ENCODE data around the gene SH3BP4. TPM values are rescaled to one million over a fixed set of nuclear protein-coding genes. Genes with fewer than 3 reads are reported as not detected.

Gene SH3BP4
- total and polyA plus RNA-seq, 2 of the 13 experiments (the other 11 are each of a cell fraction or from before 2014, with no cell fraction given): 34.6 to 99.1 TPM

DNA sequence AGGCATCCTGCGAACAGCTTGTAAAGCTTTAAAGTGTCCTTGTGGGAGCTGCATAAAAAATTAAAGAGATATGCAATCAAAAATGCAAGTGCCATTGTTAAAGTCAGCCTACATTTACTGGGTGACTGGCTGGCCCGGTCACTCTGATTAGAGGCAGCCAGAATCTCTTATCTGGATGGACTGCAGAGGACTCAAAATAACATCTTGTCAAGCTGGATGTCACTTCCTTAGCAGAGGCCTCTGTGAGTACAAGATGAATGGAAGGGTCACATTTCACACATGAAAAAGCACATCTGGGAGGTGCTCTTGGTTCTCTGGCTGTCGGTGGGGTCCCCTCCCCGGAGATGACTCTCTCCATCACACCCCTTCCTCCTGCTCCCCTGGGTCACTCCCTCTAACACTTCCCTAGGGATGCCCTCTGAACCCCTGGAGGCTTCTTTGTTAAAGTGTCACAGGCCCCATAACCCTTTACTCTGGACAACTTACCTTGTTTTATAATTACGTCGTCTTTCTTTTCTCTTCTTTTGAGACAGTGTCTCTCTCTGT, 122.1 kb downstream of the SH3BP4 start:
- Histone ChIP-seq H3K4me3 (replicated peaks in 1 of 3; ENCODE audit: insufficient read depth in 1 of 3, low read depth in 2 of 3, low read length in 3 of 3) (no peak overlapping the region), H3K27ac (ENCODE audit: extremely low read length, insufficient read depth, low read length) (no peak overlapping the region), H3K27me3 (ENCODE audit: control insufficient read depth in 1 of 2, insufficient read depth in 2 of 2, low read length in 2 of 2) (peaks cover 5 to 44% of the 10 kb centered on the region in 2 experiments; a peak in 4 of 5 replicates), H3K9me3 (ENCODE audit: low read length) (no peaks in the 10 kb centered on the region), H2AFZ (ENCODE audit: low read length) (no peak overlapping the region), H3K79me2 (ENCODE audit: insufficient read depth, low read length) (no peaks in the 10 kb centered on the region), H3K4me2 (ENCODE audit: low read depth, low read length) (no peak overlapping the region), H3K36me3 (replicated peaks in 1 of 2; ENCODE audit: control insufficient read depth in 1 of 2, insufficient read depth in 2 of 2, low read length in 2 of 2) (no peaks in the 10 kb centered on the region), H3K9ac (ENCODE audit: insufficient read depth, low read depth, low read length) (no peak overlapping the region), H3K4me1 (ENCODE audit: insufficient read depth, low read length) (no peaks in the 10 kb centered on the region), H4K20me1 (ENCODE audit: insufficient read depth, low read length) (no peaks in the 10 kb centered on the region)
- POLR2A ChIA-PET: no interaction called here
- ATAC-seq (no peak), DNase-seq (ENCODE audit: low spot score) (no peak), FAIRE-seq (no peak)
- in situ Hi-C loops (cut with HindIII; ENCODE audit: extremely low pct_ligation_motif_present, low pct_unique_long_range_greater_than_20kb) (no loop called here), intact Hi-C loops (cut with micrococcal nuclease; ENCODE audit: unreplicated experiment) (no loop called here)
- no TSS peak for BruUV-seq (replicated peaks)
- 55% methylated on average over 6 of the region's 6 CpGs for WGBS (ENCODE audit: low lambda C conversion rate)
- TF ChIP-seq ZNF883 (CRISPR knock-in tag; IDR thresholded peaks at IDR 0.05; ENCODE audit: not compliant biosample characterization): no peak
- TF ChIP-seq ZNF616 (CRISPR knock-in tag; IDR thresholded peaks at IDR 0.05; ENCODE audit: low read depth): no peak
- TF ChIP-seq ZNF431 (CRISPR knock-in tag; IDR thresholded peaks at IDR 0.05; ENCODE audit: borderline replicate concordance, low read depth): no peak
- TF ChIP-seq ZNF234 (CRISPR knock-in tag; conservative IDR thresholded peaks at IDR 0.05): no peak
- TF ChIP-seq, protein P1, sequence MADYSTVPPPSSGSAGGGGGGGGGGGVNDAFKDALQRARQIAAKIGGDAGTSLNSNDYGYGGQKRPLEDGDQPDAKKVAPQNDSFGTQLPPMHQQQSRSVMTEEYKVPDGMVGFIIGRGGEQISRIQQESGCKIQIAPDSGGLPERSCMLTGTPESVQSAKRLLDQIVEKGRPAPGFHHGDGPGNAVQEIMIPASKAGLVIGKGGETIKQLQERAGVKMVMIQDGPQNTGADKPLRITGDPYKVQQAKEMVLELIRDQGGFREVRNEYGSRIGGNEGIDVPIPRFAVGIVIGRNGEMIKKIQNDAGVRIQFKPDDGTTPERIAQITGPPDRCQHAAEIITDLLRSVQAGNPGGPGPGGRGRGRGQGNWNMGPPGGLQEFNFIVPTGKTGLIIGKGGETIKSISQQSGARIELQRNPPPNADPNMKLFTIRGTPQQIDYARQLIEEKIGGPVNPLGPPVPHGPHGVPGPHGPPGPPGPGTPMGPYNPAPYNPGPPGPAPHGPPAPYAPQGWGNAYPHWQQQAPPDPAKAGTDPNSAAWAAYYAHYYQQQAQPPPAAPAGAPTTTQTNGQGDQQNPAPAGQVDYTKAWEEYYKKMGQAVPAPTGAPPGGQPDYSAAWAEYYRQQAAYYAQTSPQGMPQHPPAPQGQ (CRISPR knock-in tag; IDR thresholded peaks at IDR 0.05; ENCODE audit: borderline replicate concordance): no peak
- no peak for TF ChIP-seq ZNF274 (CRISPR knock-in tag; IDR thresholded peaks at IDR 0.05)
- TF ChIP-seq POGZ (CRISPR knock-in tag; IDR thresholded peaks at IDR 0.05): no peak
- TF ChIP-seq GATA4 (IDR thresholded peaks at IDR 0.05; ENCODE audit: borderline replicate concordance, low read depth): no peak
- CTCF ChIA-PET (ENCODE audit: low intra/inter-chr PET ratio, low total read pairs): no interaction called here

Measured in HepG2 (cell line).